ENCODE results near the gene PICK1. TPM values are rescaled to one million over a fixed set of nuclear protein-coding genes. Genes with fewer than 3 reads are reported as not detected.

PICK1 gene
- total RNA-seq, 2 experiments from 2014 or later: 19.2 to 23.8 TPM

GRCh38 chr22:38110008-38110862, 53.0 kb downstream of the PICK1 start, which contains the start of gene BAIAP2L2:
TSS of gene BAIAP2L2 (minus strand) at chr22:38110684. CDS start at chr22:38110525, 159 bp downstream.
- intact Hi-C loops (cut with micrococcal nuclease; ENCODE audit: unreplicated experiment): no loop called here
- Histone ChIP-seq H3K79me2 (ENCODE audit: insufficient read depth, low read depth, low read length) (no peaks in the 10 kb centered on the region), H3K9me3 (ENCODE audit: low read length) (no peaks in the 10 kb centered on the region), H3K27ac (ENCODE audit: low read depth, low read length, poor library complexity, severe bottlenecking) (no peak within 1 kb of the TSS), H3K4me2 (ENCODE audit: low read length) (no peak within 1 kb of the TSS), H3K36me3 (ENCODE audit: insufficient read depth, low read length) (no peaks in the 10 kb centered on the region), H2AFZ (ENCODE audit: low read length) (no peak within 1 kb of the TSS), H3K4me3 (ENCODE audit: low read depth, low read length, poor library complexity, severe bottlenecking) (no peak within 1 kb of the TSS), H4K20me1 (ENCODE audit: insufficient read depth, low read length) (no peaks in the 10 kb centered on the region), H3K9me2 (ENCODE audit: insufficient read depth, low read length) (no peaks in the 10 kb centered on the region), H3K4me1 (ENCODE audit: insufficient read depth, low read length, poor library complexity, severe bottlenecking) (no peaks in the 10 kb centered on the region)
- BruUV-seq (replicated peaks): no TSS peak
- ChIA-PET CTCF (ENCODE audit: unreplicated experiment) (no interaction called here), POLR2A (interaction anchor here (0.6 kb wide), 1 partner anchor 9 kb away, joined by 4 read pairs; no protein-coding TSS in a partner anchor)
- TF ChIP-seq EZH2phosphoT487 (IDR thresholded peaks at IDR 0.05; ENCODE audit: borderline replicate concordance, low read depth, low read length) (no peak), CTCF (conservative IDR thresholded peaks at IDR 0.05; ENCODE audit: low read length) (no peak)
- DNase-seq (ENCODE audit: low spot score): no peak

GRCh38 chr22:38110863-38111852, 54.0 kb downstream of the PICK1 start:
- Histone ChIP-seq H3K4me1 (ENCODE audit: insufficient read depth, low read length, poor library complexity, severe bottlenecking) (no peaks in the 10 kb centered on the region), H4K20me1 (ENCODE audit: insufficient read depth, low read length) (no peaks in the 10 kb centered on the region), H2AFZ (ENCODE audit: low read length) (no peak overlapping the region), H3K9me2 (ENCODE audit: insufficient read depth, low read length) (no peaks in the 10 kb centered on the region), H3K27ac (ENCODE audit: low read depth, low read length, poor library complexity, severe bottlenecking) (no peak overlapping the region), H3K4me3 (ENCODE audit: low read depth, low read length, poor library complexity, severe bottlenecking) (no peak overlapping the region), H3K36me3 (ENCODE audit: insufficient read depth, low read length) (no peaks in the 10 kb centered on the region), H3K4me2 (ENCODE audit: low read length) (no peak overlapping the region), H3K79me2 (ENCODE audit: insufficient read depth, low read depth, low read length) (no peaks in the 10 kb centered on the region), H3K9me3 (ENCODE audit: low read length) (no peaks in the 10 kb centered on the region)
- TF ChIP-seq EZH2phosphoT487 (IDR thresholded peaks at IDR 0.05; ENCODE audit: borderline replicate concordance, low read depth, low read length) (no peak), CTCF (conservative IDR thresholded peaks at IDR 0.05; ENCODE audit: low read length) (no peak)
- CTCF ChIA-PET (ENCODE audit: unreplicated experiment): no interaction called here
- no TSS peak for BruUV-seq (replicated peaks)
- POLR2A ChIA-PET: interaction anchor here (0.6 kb wide), 2 partner anchors 10 to 774 kb away, joined by 4 read pairs; no protein-coding TSS in a partner anchor
- no peak for DNase-seq (ENCODE audit: low spot score)
- intact Hi-C loops (cut with micrococcal nuclease; ENCODE audit: unreplicated experiment): no loop called here

Data from OCI-LY7 (cell line).